HepG2 (cell line): Measurements from ENCODE around the gene PLK2. TPM values are rescaled to one million over a fixed set of nuclear protein-coding genes. Genes with fewer than 3 reads are reported as not detected.

Experiments
- ATAC-seq: fragments of 200-7000 bp; cut with Tn5 transposase; 3 replicates; pipeline ENCODE4 v1.9.1; 2020; ENCODE audit warnings: mild to moderate bottlenecking, moderate library complexity
- BruUV-seq: library from RNA; stranded (reverse); fragments of 400-500 nt; replicated peaks from 2 replicates; lab custom pipeline; 2021; lab: Mats Ljungman, UMichigan
- CTCF ChIA-PET: fragments of 300-600 bp; formaldehyde crosslinking; extraction: SDS; loops from one replicate; lab custom pipeline; 2021; ENCODE audit warnings: low total read pairs, inconsistent platforms, low intra/inter-chr PET ratio; lab: Yijun Ruan, JAX
- POLR2A ChIA-PET: fragments of 350-600 bp; sonication (Branson Sonifier 250); formaldehyde crosslinking; loops from one replicate; lab custom pipeline; 2020; ENCODE audit warnings: antibody characterized with exemption, inconsistent platforms; lab: Yijun Ruan, JAX
- DNase-seq: peaks from one replicate; pipeline ENCODE4 v3.0.0-alpha.2; 2015; ENCODE audit warnings: low spot score
- FAIRE-seq: peaks from 3 replicates; lab custom pipeline; 2011; peaks lifted over from hg19 to GRCh38; lab: Jason Lieb, UNC
- H2AFZ ChIP-seq: one replicate; pipeline ENCODE4 v1.6.1; 2011; ENCODE audit warnings: low read length, inconsistent platforms
- H3K27ac ChIP-seq: fragments of 300-600 bp; 3 replicates; pipeline ENCODE4 v1.8.0; 2011; ENCODE audit warnings: mixed run types, mild to moderate bottlenecking, mixed read lengths, low read length, inconsistent platforms; ENCODE audit not compliant: insufficient read depth; ENCODE audit errors: extremely low read length
- H3K27me3 ChIP-seq, 2 experiments: fragments of 200-600 bp in 1 of 2; 2 replicates in 1 of 2; 3 replicates in 1 of 2; pipeline versions ENCODE4 v1.6.0 to v1.8.0; 2011; ENCODE audit warnings: low read length in 2 of 2, mild to moderate bottlenecking in 2 of 2, moderate library complexity in 2 of 2, inconsistent platforms in 1 of 2; ENCODE audit not compliant: insufficient read depth in 2 of 2, control insufficient read depth in 1 of 2
- H3K36me3 ChIP-seq, 2 experiments: fragments of 200-600 bp in 1 of 2; replicated peaks in 1 of 2; 2 replicates in 1 of 2; 3 replicates in 1 of 2; pipeline versions ENCODE4 v1.5.1 to v1.8.0; 2011; ENCODE audit warnings: low read length in 2 of 2, inconsistent platforms in 1 of 2; ENCODE audit not compliant: insufficient read depth in 2 of 2, control insufficient read depth in 1 of 2
- H3K4me1 ChIP-seq: 2 replicates; pipeline ENCODE4 v1.5.1; 2012; ENCODE audit warnings: low read length, inconsistent platforms; ENCODE audit not compliant: insufficient read depth
- H3K4me2 ChIP-seq: 2 replicates; pipeline ENCODE4 v1.6.0; 2011; ENCODE audit warnings: low read depth, low read length, inconsistent platforms
- H3K4me3 ChIP-seq, 3 experiments: fragments of 200-600 bp in 1 of 3; sonication (generic), shearing (Covaris generic) in 1 of 3; replicated peaks in 1 of 3; 2 replicates each; pipeline ENCODE4 v1.5.1; 2011 to 2016; ENCODE audit warnings: low read length in 3 of 3, inconsistent platforms in 2 of 3, low read depth in 2 of 3, mild to moderate bottlenecking in 2 of 3, control low read depth in 1 of 3, mixed read lengths in 1 of 3; ENCODE audit not compliant: insufficient read depth in 1 of 3
- H3K79me2 ChIP-seq: one replicate; pipeline ENCODE4 v1.6.1; 2011; ENCODE audit warnings: low read length, inconsistent platforms; ENCODE audit not compliant: insufficient read depth
- H3K9ac ChIP-seq: 2 replicates; pipeline ENCODE4 v1.6.0; 2011; ENCODE audit warnings: mild to moderate bottlenecking, low read depth, low read length, inconsistent platforms; ENCODE audit not compliant: insufficient read depth
- H3K9me3 ChIP-seq: 2 replicates; pipeline ENCODE4 v1.5.1; 2012; ENCODE audit warnings: mild to moderate bottlenecking, low read length
- H4K20me1 ChIP-seq: 2 replicates; pipeline ENCODE4 v1.6.0; 2011; ENCODE audit warnings: inconsistent platforms, mild to moderate bottlenecking, low read length, moderate library complexity; ENCODE audit not compliant: insufficient read depth
- DR1 ChIP-seq: sonication (generic); formaldehyde crosslinking; IDR thresholded peaks from 2 replicates; pipeline ENCODE4 v1.8.0; 2021; ENCODE audit warnings: mild to moderate bottlenecking, missing genetic modification reagents, inconsistent platforms
- HDAC1 ChIP-seq: sonication (generic); formaldehyde crosslinking; IDR thresholded peaks from 2 replicates; pipeline ENCODE4 v1.5.1; 2020; ENCODE audit warnings: mild to moderate bottlenecking, missing genetic modification reagents
- HDAC2 ChIP-seq: sonication (generic); formaldehyde crosslinking; IDR thresholded peaks from 2 replicates; pipeline ENCODE4 v1.4.0; 2020; ENCODE audit warnings: missing genetic modification reagents
- HDAC6 ChIP-seq: fragments of 200-600 bp; sonication (generic); IDR thresholded peaks from 2 replicates; pipeline ENCODE4 v1.7.0; 2017; ENCODE audit warnings: mild to moderate bottlenecking, antibody characterized with exemption, low read length, low read depth
- KLF15 ChIP-seq: sonication (generic); formaldehyde crosslinking; IDR thresholded peaks from 2 replicates; pipeline ENCODE4 v1.8.1; 2023; ENCODE audit warnings: borderline replicate concordance, mild to moderate bottlenecking, inconsistent platforms, missing genetic modification reagents, mixed read lengths
- MIXL1 ChIP-seq: IDR thresholded peaks from 2 replicates; pipeline ENCODE4 v1.6.1; 2016
- STAG1 ChIP-seq: sonication (generic); formaldehyde crosslinking; IDR thresholded peaks from 2 replicates; pipeline ENCODE4 v1.4.0; 2020; ENCODE audit warnings: missing genetic modification reagents
- TCF7 ChIP-seq: sonication (generic); IDR thresholded peaks from 2 replicates; pipeline ENCODE4 v1.6.1; 2016; ENCODE audit warnings: antibody characterized with exemption, low read depth
- ZFP37 ChIP-seq: sonication (generic); formaldehyde crosslinking; IDR thresholded peaks from 2 replicates; pipeline ENCODE4 v1.4.0; 2020; ENCODE audit warnings: missing genetic modification reagents, borderline replicate concordance
- WGBS: methylation state at CpG from one replicate; pipeline ENCODE4 v1.1.6; 2017; ENCODE audit warnings: low lambda C conversion rate; 5-methylcytosine and 5-hydroxymethylcytosine counted together
- in situ Hi-C: cut with HindIII; loops from 2 replicates; pipeline ENCODE4 v1.10.0; 2017; ENCODE audit warnings: low pct_unique_long_range_greater_than_20kb; ENCODE audit not compliant: extremely low pct_ligation_motif_present
- intact Hi-C: fragments of 100-400 bp; cut with micrococcal nuclease; formaldehyde crosslinking; loops from one replicate; pipeline ENCODE4 v1.10.0; 2022; ENCODE audit not compliant: unreplicated experiment
- polyA plus RNA-seq, 8 experiments: library from polyadenylated mRNA; depleted of rRNA in 3 of 8; stranded (reverse) in 7 of 8; unstranded in 1 of 8; fragments of >200 nt; fragmentation: Illumina TruSeq in 4 of 8; extraction: Trizol in 4 of 8; gene quantifications; 2 replicates each; pipeline versions ENCODE4 v1.2.1 to v1.2.3, GENCODE V29; 2011 to 2016; ENCODE audit warnings: low read depth in 4 of 8, missing spikeins in 1 of 8, mixed read lengths in 1 of 8; ENCODE audit not compliant: insufficient read depth in 1 of 8
- total RNA-seq, 5 experiments: library from RNA; depleted of rRNA; stranded (reverse); fragments of >200 nt; fragmentation: Illumina TruSeq; extraction: Trizol; gene quantifications; 2 replicates each; pipeline ENCODE4 v1.2.3, GENCODE V29; 2016; ENCODE audit warnings: low read depth in 1 of 5
- TF ChIP-seq, protein P1 (sequence below): IDR thresholded peaks from 2 replicates; pipeline ENCODE4 v1.6.1; 2016; ENCODE audit warnings: low read depth
- TF ChIP-seq, protein P2 (sequence below): sonication (generic); formaldehyde crosslinking; IDR thresholded peaks from 2 replicates; pipeline ENCODE4 v1.8.0; 2022; ENCODE audit warnings: low read depth, missing genetic modification reagents

The PLK2 gene
- total and polyA plus RNA-seq, 2 of the 13 experiments (the other 11 are each of a cell fraction or from before 2014, with no cell fraction given): 9.6 to 29.6 TPM

DNA sequence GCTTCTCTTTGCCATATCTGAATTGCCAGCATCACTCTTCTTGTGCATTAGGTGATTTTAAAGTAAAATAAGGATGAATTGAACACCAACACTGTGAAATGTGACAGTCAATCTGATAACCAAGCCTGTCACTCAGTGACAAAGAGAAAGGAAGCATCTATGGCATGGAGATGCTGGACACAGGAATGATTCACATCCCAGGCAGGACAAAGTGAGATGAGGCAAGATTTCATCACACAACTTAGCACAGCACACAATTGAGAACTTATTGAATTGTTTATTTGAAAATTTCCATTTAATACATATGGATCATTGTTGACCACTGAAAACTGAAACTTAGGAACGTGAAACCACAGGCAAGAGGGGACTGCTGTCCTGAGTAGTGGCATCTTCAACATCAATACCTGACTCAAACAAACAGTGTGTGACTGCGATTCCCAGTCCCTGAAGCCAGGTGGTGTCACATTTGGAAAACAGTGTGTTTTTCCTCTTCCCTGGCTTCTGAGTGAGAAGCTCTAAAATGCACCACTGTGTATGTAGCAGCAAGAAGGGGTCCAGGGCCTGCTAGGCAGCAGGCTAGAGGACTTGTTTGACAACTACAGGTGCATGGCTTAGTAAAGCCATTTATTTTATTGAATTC is 42.0 kb upstream of the PLK2 start (continued):
- TF ChIP-seq, protein P1, sequence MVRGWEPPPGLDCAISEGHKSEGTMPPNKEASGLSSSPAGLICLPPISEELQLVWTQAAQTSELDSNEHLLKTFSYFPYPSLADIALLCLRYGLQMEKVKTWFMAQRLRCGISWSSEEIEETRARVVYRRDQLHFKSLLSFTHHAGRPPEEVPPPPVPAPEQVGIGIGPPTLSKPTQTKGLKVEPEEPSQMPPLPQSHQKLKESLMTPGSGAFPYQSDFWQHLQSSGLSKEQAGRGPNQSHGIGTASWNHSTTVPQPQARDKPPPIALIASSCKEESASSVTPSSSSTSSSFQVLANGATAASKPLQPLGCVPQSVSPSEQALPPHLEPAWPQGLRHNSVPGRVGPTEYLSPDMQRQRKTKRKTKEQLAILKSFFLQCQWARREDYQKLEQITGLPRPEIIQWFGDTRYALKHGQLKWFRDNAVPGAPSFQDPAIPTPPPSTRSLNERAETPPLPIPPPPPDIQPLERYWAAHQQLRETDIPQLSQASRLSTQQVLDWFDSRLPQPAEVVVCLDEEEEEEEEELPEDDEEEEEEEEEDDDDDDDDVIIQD (CRISPR knock-in tag): no peak
- TF ChIP-seq HDAC6: no peak
- no peak for TF ChIP-seq DR1 (CRISPR knock-in tag)
- TF ChIP-seq MIXL1 (CRISPR knock-in tag): no peak
- TF ChIP-seq HDAC2 (CRISPR knock-in tag): no peak
- TF ChIP-seq TCF7: no peak
- TF ChIP-seq STAG1 (CRISPR knock-in tag): peak; percentile 30
- TF ChIP-seq, protein P2, sequence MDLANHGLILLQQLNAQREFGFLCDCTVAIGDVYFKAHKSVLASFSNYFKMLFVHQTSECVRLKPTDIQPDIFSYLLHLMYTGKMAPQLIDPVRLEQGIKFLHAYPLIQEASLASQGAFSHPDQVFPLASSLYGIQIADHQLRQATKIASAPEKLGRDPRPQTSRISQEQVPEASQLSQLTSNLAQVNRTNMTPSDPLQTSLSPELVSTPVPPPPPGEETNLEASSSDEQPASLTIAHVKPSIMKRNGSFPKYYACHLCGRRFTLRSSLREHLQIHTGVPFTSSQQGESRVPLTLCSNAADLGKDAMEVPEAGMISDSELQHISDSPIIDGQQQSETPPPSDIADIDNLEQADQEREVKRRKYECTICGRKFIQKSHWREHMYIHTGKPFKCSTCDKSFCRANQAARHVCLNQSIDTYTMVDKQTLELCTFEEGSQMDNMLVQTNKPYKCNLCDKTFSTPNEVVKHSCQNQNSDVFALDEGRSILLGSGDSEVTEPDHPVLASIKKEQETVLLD (CRISPR knock-in tag): no peak
- no peak for TF ChIP-seq ZFP37 (CRISPR knock-in tag)
- TF ChIP-seq KLF15 (CRISPR knock-in tag): no peak

DNA sequence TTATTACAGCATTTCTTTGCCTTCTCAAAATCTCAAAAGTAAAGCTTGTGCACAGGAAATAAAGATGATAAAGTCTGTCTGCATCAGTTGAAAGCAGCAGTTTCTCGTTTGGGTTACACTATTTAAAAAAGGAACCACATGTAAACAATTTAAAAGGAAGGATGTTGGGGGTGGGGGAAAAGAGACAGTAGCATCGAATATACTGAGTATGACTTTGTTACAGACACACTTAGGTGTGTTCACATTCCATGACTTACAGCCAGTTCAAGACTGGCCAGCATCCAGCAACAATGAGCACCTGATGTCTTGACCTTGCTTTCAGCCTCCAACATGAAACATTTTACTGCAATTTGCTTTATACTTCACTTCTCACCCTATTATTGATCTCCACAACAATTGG is 40.1 kb upstream of the PLK2 start:
- H3K36me3 ChIP-seq: no peaks in the 10 kb centered on the region
- no peak for TF ChIP-seq HDAC1 (CRISPR knock-in tag)
- TF ChIP-seq, protein P2 (CRISPR knock-in tag): no peak
- TF ChIP-seq, all 625 proteins: peak for 0
- intact Hi-C loops (no loop called here), in situ Hi-C loops (loop anchor here (25.0 kb wide), 1 partner anchor 312 kb away; no protein-coding TSS in a partner anchor)
- H3K9ac ChIP-seq: no peak overlapping the region
- H3K9me3 ChIP-seq: no peaks in the 10 kb centered on the region
- no peak overlapping the region for H3K4me2 ChIP-seq
- no peaks in the 10 kb centered on the region for H3K27me3 ChIP-seq
- no TSS peak for BruUV-seq
- H4K20me1 ChIP-seq: no peaks in the 10 kb centered on the region
- no peak overlapping the region for H3K27ac ChIP-seq
- H3K4me1 ChIP-seq: no peaks in the 10 kb centered on the region
- ChIA-PET CTCF (no interaction called here), POLR2A (no interaction called here)
- 0% methylated on average over 2 of the region's 2 CpGs for WGBS
- H2AFZ ChIP-seq: no peak overlapping the region
- FAIRE-seq: no peak
- ATAC-seq: no peak
- DNase-seq: no peak
- H3K79me2 ChIP-seq: no peaks in the 10 kb centered on the region
- H3K4me3 ChIP-seq: no peak overlapping the region
